Motor neuron (in vitro differentiated cells): Measurements from ENCODE around the gene MYO16. TPM values are rescaled to one million over a fixed set of nuclear protein-coding genes. Genes with fewer than 3 reads are reported as not detected.

Source experiments
- ATAC-seq, 8 experiments: fragments of 200-7000 bp; cut with Tn5 transposase; replicated peaks in 6 of 8; 2 replicates each; pipeline ENCODE4 v1.8.0; 2021; ENCODE audit warnings: mild to moderate bottlenecking in 8 of 8, moderate library complexity in 8 of 8
- H3K27ac ChIP-seq, 2 donors: fragments of 250-450 bp; sonication (Bioruptor Pico); 2 replicates each; pipeline ENCODE4 v1.9.0; 2021; ENCODE audit warnings: antibody characterized with exemption in 2 of 2, mild to moderate bottlenecking in 2 of 2, moderate library complexity in 1 of 2
- H3K4me1 ChIP-seq, 2 donors: fragments of 250-450 bp; sonication (Bioruptor Pico); replicated peaks in 1 of 2; 2 replicates each; pipeline ENCODE4 v1.6.1; 2021; ENCODE audit warnings: antibody characterized with exemption in 2 of 2, mild to moderate bottlenecking in 2 of 2, moderate library complexity in 1 of 2
- H3K4me3 ChIP-seq, 5 donors: fragments of 250-450 bp; sonication (Bioruptor Pico); 2 replicates each; pipeline ENCODE4 v1.9.0; 2021; ENCODE audit warnings: antibody characterized with exemption in 5 of 5, mild to moderate bottlenecking in 5 of 5, moderate library complexity in 4 of 5
- WGBS, 10 experiments: fragments of 450-650 bp; shearing (Covaris generic); methylation state at CpG; one replicate each; pipeline ENCODE4 v1.0.0; 2022; 5-methylcytosine and 5-hydroxymethylcytosine counted together
- in situ Hi-C, 9 experiments: fragments of 400-800 bp; cut with MboI; loops; one replicate each; pipeline ENCODE4 v1.15.0; 2021; ENCODE audit warnings: low sequenced_read_pairs in 9 of 9, low pct_unique_long_range_greater_than_20kb in 2 of 9; ENCODE audit not compliant: unreplicated experiment in 9 of 9
- total RNA-seq, 8 experiments: library from RNA; unstranded; fragments of 300-600 nt; gene quantifications; 2 replicates each; pipeline versions ENCODE4 v1.2.3 to v1.2.4, GENCODE V29; 2022

Gene MYO16
- total RNA-seq, 8 experiments from 2014 or later = 0.18 to 16.0 (median 6.2) TPM

- peak in 1 of 8 experiments; percentile 28 for ATAC-seq
- in situ Hi-C loops = loop anchor here in 1 of 9 experiments (25.0 kb wide), 1 partner anchor 634 kb away; the partner anchor contains the start of gene IRS2
- Histone ChIP-seq H3K27ac (no peak overlapping the region), H3K4me3 (no peak overlapping the region), H3K4me1 (peaks cover 24 to 53% of the 10 kb centered on the region in 2 donors)
- 77 to 100% (median 92%) methylated on average over 6 to 10 of the region's 10 CpGs; no CpG with 5 or more reads in 3 of the 10 experiments for WGBS, 10 experiments
These were observed 523.5 kb downstream of the MYO16 start for GRCh38 chr13:109152941-109153340.

- WGBS, 10 experiments = 40 to 100% (median 89%) methylated on average over 1 to 6 of the region's 8 CpGs; no CpG with 5 or more reads in 4 of the 10 experiments
These were observed 524.7 kb downstream of the MYO16 start for GRCh38 chr13:109154146-109154545.

GRCh38 chr13:109154546-109154945 lies 525.1 kb downstream of the MYO16 start:
- Histone ChIP-seq H3K4me1 (peaks cover 14 to 38% of the 10 kb centered on the region in 2 donors), H3K4me3 (no peak overlapping the region), H3K27ac (peak overlapping the region in 1 of 2 donors; percentile 33)
- no peak for ATAC-seq
- 63 to 100% (median 92%) methylated on average over 1 to 8 of the region's 8 CpGs for WGBS, 10 experiments
- in situ Hi-C loops = loop anchor here in 1 of 9 experiments (25.0 kb wide), 1 partner anchor 633 kb away; the partner anchor contains the start of gene IRS2

More at GRCh38 chr13:109154146-109154545, 524.7 kb downstream of the MYO16 start:
- Histone ChIP-seq H3K27ac (peak overlapping the region; percentile 33 to 41), H3K4me1 (peaks cover 15 to 41% of the 10 kb centered on the region in 2 donors), H3K4me3 (no peak overlapping the region)
- no peak for ATAC-seq
- in situ Hi-C loops = loop anchor here in 1 of 9 experiments (25.0 kb wide), 1 partner anchor 633 kb away; the partner anchor contains the start of gene IRS2

GRCh38 chr13:109154966-109155761 lies 525.8 kb downstream of the MYO16 start:
- in situ Hi-C loops = loop anchor here in 1 of 9 experiments (25.0 kb wide), 1 partner anchor 632 kb away; the partner anchor contains the start of gene IRS2
- Histone ChIP-seq H3K4me3 (no peak overlapping the region), H3K4me1 (peaks cover 14 to 38% of the 10 kb centered on the region in 2 donors), H3K27ac (no peak overlapping the region)
- ATAC-seq = peak in 7 of 8 experiments; percentile 49 to 94 (median 77)
- 4 to 99% (median 83%) methylated on average over 2 to 13 of the region's 13 CpGs; no CpG with 5 or more reads in 1 of the 10 experiments for WGBS, 10 experiments

- ATAC-seq = peak in 7 of 8 experiments; percentile 8 to 80 (median 34)
- H3K4me1 ChIP-seq = peaks cover 9 to 40% of the 10 kb centered on the region in 2 donors
- in situ Hi-C loops = loop anchor here in 1 of 9 experiments (25.0 kb wide), 1 partner anchor 631 kb away; the partner anchor contains the start of gene IRS2
- WGBS, 10 experiments = 12 to 97% (median 72%) methylated on average over 3 to 12 of the region's 16 CpGs; no CpG with 5 or more reads in 1 of the 10 experiments
- no peak overlapping the region for H3K4me3 ChIP-seq
- H3K27ac ChIP-seq = no peak overlapping the region
These were observed 526.9 kb downstream of the MYO16 start for GRCh38 chr13:109156181-109156935.

- H3K27ac ChIP-seq = no peak overlapping the region
- peaks cover 9 to 40% of the 10 kb centered on the region in 2 donors for H3K4me1 ChIP-seq
- H3K4me3 ChIP-seq = no peak overlapping the region
- in situ Hi-C loops = loop anchor here in 1 of 9 experiments (25.0 kb wide), 1 partner anchor 630 kb away; the partner anchor contains the start of gene IRS2
- no peak for ATAC-seq
- 57 to 95% (median 82%) methylated on average over 1 to 5 of the region's 5 CpGs; no CpG with 5 or more reads in 2 of the 10 experiments for WGBS, 10 experiments
These were observed 527.9 kb downstream of the MYO16 start for GRCh38 chr13:109157275-109157674.

GRCh38 chr13:109158383-109158782 lies 529.0 kb downstream of the MYO16 start:
- in situ Hi-C loops = loop anchor here in 1 of 9 experiments (25.0 kb wide), 1 partner anchor 629 kb away; the partner anchor contains the start of gene IRS2
- WGBS, 10 experiments = 69 to 100% (median 90%) methylated on average over 1 to 3 of the region's 3 CpGs; no CpG with 5 or more reads in 2 of the 10 experiments
- Histone ChIP-seq H3K27ac (no peak overlapping the region), H3K4me3 (no peak overlapping the region), H3K4me1 (peaks cover 11 to 40% of the 10 kb centered on the region in 2 donors)
- ATAC-seq = no peak

GRCh38 chr13:109159650-109160309 lies 530.4 kb downstream of the MYO16 start:
- WGBS, 10 experiments = 71 to 100% (median 83%) methylated on average over 1 to 7 of the region's 14 CpGs; no CpG with 5 or more reads in 1 of the 10 experiments

GRCh38 chr13:109160357-109160756 lies 530.9 kb downstream of the MYO16 start:
- in situ Hi-C loops = loop anchor here in 1 of 9 experiments (25.0 kb wide), 1 partner anchor 627 kb away; the partner anchor contains the start of gene IRS2
- H3K4me3 ChIP-seq = no peak overlapping the region
- 50 to 97% (median 90%) methylated on average over 1 to 4 of the region's 4 CpGs; no CpG with 5 or more reads in 3 of the 10 experiments for WGBS, 10 experiments
- ATAC-seq = no peak
- no peak overlapping the region for H3K27ac ChIP-seq
- H3K4me1 ChIP-seq = peaks cover 11 to 27% of the 10 kb centered on the region in 2 donors

More at GRCh38 chr13:109159650-109160309, 530.4 kb downstream of the MYO16 start:
- no peak for ATAC-seq
- Histone ChIP-seq H3K4me1 (peaks cover 11 to 33% of the 10 kb centered on the region in 2 donors), H3K27ac (no peak overlapping the region), H3K4me3 (no peak overlapping the region)
- in situ Hi-C loops = loop anchor here in 1 of 9 experiments (25.0 kb wide), 1 partner anchor 628 kb away; the partner anchor contains the start of gene IRS2

GRCh38 chr13:109160887-109161669 lies 531.7 kb downstream of the MYO16 start:
- Histone ChIP-seq H3K4me1 (peaks cover 6 to 20% of the 10 kb centered on the region in 2 donors), H3K27ac (no peak overlapping the region), H3K4me3 (no peak overlapping the region)
- peak in 3 of 8 experiments; percentile 31 to 52 (median 45) for ATAC-seq
- in situ Hi-C loops = loop anchor here in 1 of 9 experiments (25.0 kb wide), 1 partner anchor 626 kb away; the partner anchor contains the start of gene IRS2
- WGBS, 10 experiments = 80 to 100% (median 87%) methylated on average over 1 to 11 of the region's 11 CpGs; no CpG with 5 or more reads in 1 of the 10 experiments
